Measurements from ENCODE around the gene ATP6V1C2.

- TF ChIP-seq CTCF (IDR thresholded peaks at IDR 0.05; ENCODE audit: low read length) = no peak
- no peak for TF ChIP-seq EZH2 (IDR thresholded peaks at IDR 0.05; ENCODE audit: borderline replicate concordance, low read length)
These were observed 99.7 kb downstream of the ATP6V1C2 start for GRCh38 chr2:10820978-10821695.
